OCI-LY3 (cell line): ENCODE measurements around the gene FBXW4.

Experiments used
- CTCF ChIP-seq: fragments of 200-600, 300-600 bp; sonication (generic); IDR thresholded peaks from 2 replicates; pipeline ENCODE4 v1.5.1; 2014; ENCODE audit warnings: antibody characterized with exemption, low read length, low read depth
- EZH2phosphoT487 ChIP-seq: fragments of 200-600 bp; shearing (Covaris generic); IDR thresholded peaks from 2 replicates; pipeline ENCODE4 v1.6.1; 2018; ENCODE audit warnings: antibody characterized with exemption, mixed run types, low read depth

GRCh38 chr10:101650863-101651262, 44.1 kb downstream of the FBXW4 start:
- TF ChIP-seq EZH2phosphoT487: no peak
- TF ChIP-seq CTCF: no peak
